GM21367 (cell line): ENCODE data around the gene CENPO.
A peak's percentile ranks its signal among the peaks of the same experiment; 100 is the strongest.
"Not testable (repeated sequence)": the region's sequence is repeated elsewhere in the genome, so short reads cannot be mapped to it uniquely, and the experiment has no call there.

Experiments
- ATAC-seq: cut with Tn5 transposase; IDR thresholded peaks from one replicate; pipeline ENCODE4 v1.9.1; 2021; ENCODE audit not compliant: unreplicated experiment

CENPO gene

DNA sequence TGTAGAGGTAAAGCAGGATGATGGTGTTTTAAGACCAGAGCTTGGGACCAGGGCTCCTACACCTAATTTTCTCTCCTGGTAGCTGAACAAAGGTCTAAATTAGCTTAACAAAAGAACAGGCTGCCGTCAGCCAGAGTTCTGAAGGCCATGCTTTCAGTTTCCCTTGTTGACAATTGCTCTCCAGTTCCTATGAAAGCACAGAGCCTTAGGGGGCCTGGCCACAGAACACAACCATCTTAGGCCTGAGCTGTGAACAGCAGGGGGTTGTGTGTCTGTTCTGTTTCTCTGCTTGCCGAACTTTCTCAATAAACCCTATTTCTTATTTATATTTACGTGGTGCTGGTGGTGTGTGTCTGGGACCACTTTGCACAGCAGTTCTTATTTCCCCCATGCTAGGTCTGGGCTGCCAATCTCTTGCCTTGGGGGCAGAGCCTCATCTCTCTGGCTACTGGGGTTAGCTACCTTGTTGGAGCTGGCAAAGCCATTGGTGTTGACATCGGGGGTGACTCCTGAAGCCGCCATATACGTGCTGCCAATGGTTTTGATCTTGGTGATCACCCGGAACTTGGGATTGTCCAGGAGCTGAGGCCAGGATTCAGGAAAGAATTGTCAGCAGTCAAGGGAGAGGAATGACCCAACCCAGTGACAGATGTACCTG is 29.0 kb downstream of the CENPO start:
- ATAC-seq = no peak

DNA sequence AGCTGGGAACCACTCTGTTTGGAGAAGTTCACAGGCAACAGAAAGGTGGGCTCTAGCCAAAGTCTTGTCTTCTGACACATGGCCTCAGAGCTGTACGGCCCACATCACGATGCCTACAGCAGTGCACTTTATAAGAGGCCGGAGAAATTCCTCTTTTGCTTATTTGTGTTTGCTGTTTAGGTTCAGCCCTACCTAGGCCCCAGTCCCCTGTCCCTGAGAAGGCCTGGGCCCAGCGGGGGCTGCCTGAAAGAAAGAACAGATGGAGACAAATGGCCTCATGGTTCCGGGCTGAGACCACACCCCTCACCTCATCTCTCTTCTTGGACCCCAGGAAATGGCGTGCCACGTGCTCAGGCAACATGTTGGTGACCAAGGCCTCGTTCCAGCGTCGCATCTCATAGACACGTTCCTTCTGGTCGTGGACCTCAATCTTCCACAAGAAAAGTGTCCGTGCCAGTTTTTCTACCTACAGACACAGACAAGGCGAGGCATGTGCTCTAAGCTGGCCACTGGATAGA is 30.9 kb downstream of the CENPO start:
- ATAC-seq = no peak

DNA sequence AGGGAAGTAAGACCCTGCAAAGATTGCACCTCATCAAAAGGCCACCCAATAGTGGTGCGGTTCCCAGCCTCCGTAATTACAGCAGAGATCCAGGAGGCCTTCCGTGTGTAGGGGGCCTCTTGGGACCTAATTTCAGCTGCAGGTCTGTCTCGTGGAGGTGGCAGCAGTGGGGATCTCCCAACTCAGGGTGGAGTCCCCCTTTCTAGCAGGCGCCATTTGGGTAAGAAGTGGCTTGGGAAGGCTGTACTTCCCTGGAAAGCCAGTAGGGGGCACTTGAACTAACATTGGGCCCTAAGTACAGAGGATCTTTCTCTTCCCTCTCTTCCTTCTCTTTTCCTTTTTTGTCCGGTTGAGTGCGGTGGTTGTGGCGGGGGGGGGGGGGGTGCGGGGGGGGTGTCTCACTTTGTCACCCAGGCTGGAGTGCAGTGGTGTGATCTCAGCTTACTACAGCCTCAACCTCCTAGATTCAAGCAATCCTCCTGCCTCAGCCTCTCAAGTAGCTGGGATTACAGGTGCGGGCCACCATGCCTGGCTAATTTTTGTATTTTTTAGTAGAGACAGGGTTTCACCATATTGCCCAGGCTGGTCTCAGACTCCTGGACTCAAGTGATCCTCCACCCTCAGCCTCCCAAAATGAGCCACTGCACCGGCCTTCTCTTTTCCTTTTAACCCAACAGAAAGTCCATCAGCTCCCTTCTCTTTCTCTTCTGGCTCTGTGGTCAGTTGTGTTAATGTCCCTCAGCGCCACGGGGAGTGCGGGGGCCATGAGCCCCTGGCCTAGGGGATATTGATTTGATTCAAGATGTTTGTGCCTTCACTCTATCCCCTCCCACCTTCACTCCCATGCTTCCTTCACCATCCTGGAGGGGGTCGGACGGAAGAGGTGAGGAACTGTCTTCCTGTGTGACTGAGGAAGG is 32.0 kb downstream of the CENPO start:
- no peak for ATAC-seq

DNA sequence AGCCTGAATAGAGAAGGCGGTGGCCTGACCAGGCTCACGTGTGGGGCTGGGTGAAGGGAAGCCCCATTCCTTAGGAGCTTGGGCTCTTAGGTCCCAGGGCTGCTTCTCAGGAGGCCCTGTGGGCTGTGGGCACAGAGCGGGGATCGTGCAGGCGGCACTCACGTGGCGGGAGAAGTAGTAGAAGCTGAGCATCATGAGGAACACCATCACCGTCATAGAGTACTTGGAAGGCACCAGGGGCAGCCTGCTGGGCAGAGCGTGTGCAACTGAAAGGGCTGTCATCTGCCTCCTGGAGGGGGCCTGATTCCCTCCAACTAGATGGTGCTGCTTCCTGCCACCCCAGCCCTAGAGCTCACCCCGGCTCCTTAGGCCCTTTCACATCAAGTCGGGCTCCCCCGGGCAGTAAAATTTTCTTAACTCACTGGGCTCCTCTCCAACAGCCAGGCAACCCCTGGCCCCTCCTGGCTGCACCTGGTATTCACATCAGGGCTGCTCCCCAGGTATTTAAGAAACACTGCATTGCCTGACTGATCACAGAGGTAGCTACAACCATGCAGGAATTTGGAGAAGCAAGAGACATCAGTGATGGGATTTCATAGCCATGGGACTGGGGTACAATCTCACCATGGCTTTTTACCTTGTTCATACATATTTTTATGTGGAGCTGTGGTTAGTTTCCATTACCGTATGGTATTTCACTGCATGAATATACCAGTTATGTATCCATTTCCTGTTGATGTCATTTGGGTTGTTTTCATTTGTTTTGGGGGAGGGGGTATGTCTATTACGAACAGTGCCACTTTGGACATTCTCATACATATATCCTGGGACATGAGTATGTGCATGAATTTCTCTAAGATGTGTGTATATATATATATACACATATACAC is 32.9 kb downstream of the CENPO start:
- ATAC-seq = no peak

DNA sequence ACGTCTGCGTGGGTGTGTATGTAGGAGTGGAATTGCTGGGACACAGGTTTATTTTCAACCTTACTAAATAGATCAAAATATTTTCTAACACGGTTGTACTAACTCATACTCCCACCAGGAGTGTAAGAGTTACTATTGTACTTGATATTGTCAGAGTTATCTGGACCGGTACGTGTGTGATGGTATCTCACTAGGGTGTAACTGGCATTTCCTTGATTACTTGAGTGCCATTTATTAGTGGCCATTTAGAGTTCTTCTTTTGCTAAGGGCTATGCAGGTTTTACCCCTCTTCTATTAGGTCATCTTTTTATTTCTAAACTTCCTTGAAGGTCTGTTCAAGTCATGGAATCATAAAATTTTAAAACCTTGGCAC is 33.5 kb downstream of the CENPO start:
- no peak for ATAC-seq

DNA sequence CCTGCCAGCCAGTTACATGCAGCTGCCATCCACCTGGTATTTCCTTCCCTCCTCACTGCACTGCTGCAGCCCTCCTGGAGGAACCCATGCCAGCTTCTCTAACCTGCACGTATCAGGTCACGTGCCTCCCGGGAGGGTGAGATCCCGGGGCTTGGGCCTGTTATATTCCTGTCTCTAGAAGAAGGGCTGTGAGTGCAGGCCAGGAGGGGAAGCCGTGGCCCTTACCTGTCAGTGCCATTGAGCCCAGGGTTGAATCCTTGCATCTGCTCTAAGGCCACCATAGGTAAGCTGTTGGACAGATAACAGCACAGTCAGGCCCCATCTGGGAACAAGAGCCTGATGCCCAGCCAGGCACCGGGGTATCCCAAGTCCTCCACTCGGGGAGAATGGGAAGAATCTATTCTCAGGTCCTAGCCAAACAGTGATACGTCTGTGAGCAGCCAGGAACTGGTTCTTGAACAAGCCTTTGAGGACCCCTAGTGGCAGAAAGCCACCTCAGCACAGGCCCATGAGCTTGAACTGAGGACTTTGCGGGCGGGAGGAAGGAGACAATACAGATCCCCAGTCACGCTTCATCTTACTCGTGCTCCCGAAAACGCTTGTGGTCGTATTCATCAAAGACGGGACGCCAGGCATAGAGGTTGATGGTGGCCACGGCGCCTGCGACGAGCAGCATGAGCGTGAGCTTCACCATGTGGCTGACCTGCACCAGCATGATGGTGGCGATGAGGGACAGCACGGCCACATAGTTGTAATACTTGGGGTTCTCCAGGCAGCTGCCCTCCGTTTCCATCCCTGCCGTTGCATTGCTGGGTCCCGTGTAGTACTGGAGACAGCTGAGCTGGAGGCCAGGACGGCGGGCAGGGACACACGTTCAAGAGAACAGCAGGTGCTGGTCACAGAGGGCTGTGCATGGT is 34.4 kb downstream of the CENPO start:
- peak; percentile 64 for ATAC-seq

DNA sequence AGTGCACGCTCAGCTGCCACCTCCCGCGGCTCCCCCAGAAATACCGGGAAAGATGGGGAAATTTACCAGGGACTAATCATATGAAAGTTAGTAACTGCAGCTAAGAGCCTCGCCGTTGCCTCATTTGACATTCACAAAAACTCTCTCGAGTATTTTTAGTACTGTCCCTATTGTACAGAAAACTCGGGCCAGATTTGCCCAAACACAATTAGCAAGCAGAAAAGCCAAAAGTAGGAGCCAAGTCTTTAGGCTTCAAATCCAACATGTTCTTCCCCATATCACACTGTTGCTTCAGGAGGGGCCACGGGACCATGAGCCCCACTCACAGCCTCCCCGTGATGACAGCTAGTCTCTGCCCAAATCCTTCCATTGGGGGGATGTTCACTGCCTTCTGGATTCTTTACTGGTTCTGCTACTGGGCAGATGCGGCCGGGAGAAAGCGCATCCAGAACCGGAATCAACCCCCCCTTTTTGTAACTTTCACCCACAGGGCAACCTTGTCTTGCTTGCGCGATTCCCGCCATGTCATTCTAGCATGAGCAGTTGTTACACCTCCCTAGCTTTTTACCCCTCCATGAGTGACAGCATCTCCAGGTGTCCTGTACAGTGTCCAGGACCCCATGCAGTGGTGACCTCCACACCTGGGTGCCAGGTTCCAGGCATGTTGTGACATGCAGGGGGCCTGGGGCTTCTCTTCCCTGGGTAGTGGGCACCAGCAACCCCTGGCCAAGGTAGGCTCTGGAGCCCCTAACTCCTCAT is 35.2 kb downstream of the CENPO start:
- ATAC-seq = no peak

DNA sequence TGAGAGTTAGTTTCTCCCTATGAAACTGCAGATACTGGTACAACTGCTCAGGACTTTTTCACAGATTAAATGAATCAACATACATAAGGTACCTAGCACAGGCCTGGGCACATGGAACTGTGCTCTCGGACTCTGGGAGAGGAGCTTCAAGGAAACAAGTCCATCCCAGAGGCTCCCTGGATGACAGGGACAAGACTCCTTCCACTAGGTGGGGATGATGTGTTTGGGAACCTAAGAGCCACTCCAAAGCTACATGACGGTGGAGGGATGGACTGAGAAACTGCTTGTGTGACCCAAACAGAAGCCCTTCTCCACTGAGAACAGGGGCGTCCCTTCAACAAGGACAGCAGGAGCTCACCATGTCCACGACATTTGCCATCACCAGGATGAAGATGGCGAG is 37.1 kb downstream of the CENPO start:
- ATAC-seq = no peak

DNA sequence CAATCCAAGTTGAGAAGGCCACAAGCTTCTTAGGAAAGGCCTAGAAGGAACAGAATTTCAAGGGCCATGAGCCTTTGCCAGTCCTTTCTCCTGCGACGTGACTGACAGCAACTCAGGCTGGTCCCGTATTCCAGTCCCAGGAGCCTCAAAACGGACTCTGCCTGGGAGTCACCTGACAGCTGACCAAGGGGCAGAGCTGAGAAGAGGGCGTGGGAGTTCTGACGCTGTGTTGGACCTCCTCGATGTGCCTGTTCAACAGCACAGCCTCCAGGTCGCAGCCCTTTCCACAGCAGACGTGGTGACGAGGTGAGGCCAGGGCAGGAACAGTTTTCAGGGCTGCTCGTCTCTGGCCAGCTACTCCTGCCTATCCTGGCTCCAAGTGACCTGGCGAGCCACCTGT is 37.6 kb downstream of the CENPO start:
- ATAC-seq = no peak

DNA sequence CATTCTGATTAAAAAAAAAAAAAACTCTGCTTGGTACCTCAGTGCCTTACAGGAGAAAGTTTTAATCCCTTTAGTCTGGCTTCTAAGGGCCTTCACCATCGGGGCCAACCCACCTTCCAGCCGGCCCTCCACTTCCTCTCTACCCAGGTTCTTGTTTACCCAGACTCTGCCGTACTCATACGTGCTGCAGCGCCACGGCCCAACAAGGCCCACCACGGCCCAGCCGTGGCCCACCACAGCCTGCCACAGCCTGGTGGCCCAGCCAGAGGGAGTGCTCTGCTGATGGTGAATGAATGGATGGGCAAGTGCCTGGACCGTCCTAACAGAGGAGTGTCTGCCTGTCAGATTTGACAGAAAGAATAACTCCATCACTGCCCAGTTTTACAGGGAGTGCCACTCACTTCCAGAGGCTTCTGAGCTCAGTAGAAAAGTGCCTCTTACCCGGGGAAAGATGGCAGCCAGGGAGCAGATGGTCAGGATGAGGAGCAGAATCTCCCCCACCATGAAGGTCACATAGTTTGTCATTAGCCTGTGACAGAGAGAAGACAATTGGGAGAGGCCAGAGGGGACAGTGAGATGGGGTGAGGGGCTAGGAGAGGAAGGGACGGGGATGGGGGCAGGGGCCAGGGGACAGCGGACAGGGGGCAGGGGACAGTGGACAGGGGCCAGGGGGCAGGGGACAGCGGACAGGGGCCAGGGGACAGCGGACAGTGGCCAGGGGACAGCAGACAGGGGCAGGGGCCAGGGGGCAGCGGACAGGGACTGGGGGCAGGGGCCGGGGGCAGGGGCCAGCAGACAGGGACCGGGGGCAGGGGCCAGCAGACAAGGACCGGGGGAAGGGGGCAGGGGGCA is 38.2 kb downstream of the CENPO start:
- no peak for ATAC-seq

DNA sequence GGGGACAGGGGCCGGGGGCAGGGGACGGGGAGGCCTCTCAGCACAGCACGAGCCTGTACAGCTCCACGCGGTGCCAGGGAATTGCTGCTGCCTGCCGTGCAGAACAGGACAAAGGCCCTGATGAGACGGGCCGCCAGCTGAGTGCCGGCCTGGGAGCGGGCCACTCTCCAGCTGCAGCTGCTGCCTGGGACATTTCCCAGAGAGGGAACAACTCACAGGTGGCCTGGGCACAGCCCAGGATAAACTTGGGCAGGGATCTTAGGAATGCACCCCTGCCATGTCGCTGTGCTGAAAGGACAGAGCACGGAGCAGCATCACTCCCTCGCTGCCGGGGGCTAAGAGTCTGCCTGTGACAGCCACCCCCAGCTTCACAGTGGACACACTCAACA is 38.8 kb downstream of the CENPO start:
- ATAC-seq = no peak

DNA sequence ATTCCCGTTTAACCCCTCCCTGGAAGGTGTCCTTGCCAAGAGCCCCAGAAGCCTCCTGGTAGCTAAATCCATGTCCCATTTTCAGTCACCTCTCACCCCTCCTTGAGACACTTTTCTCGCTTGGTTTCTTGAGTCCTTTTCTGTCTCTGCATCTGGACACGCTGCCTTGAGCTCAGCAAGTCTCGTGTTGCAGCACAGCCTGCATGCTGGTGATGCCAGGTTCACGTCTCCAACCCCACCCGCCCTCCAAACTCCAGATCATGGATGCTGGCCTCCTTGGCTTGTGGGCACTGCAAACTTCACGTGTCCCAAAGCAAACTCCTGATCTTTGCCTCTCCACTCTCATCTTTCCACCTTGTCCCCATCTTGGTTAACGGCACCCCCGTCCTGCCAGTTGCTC is 39.3 kb downstream of the CENPO start:
- ATAC-seq = no peak

DNA sequence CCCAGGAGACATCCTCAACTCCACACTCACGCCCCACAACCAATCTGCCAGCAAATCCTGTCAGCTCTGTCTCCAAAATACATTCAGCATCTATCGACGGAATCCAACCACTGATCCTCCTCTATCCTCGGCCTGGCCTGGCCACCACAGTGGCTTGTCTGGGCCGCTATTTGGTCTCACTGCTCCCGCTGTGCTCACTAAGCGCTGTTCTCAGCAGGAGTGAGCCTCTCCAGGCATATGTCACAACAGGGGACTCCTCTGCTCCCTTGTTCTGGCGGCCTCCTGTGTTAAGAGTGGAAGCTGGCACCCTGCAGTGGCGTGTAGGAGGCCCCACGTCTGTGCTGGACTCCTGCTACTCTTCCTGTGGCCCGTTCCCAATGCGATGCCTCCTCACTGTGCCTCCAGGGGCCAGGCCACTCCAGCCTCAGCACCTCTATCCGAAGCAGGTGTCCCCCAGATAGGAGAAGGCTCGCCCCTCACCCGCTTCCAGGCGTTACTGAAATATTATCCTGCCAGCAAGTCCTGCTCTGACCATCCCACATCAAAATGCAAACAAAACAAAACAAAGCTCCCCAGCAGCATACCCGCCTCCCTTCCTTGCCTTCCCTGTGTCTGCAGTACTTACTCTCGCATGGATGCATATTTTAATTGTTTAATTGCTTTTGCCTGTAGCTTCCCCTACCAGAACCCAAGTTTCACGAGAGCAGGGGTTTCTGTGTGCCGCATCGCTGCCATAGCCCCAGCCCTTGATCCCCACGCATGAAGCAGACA is 39.9 kb downstream of the CENPO start:
- ATAC-seq = no peak

DNA sequence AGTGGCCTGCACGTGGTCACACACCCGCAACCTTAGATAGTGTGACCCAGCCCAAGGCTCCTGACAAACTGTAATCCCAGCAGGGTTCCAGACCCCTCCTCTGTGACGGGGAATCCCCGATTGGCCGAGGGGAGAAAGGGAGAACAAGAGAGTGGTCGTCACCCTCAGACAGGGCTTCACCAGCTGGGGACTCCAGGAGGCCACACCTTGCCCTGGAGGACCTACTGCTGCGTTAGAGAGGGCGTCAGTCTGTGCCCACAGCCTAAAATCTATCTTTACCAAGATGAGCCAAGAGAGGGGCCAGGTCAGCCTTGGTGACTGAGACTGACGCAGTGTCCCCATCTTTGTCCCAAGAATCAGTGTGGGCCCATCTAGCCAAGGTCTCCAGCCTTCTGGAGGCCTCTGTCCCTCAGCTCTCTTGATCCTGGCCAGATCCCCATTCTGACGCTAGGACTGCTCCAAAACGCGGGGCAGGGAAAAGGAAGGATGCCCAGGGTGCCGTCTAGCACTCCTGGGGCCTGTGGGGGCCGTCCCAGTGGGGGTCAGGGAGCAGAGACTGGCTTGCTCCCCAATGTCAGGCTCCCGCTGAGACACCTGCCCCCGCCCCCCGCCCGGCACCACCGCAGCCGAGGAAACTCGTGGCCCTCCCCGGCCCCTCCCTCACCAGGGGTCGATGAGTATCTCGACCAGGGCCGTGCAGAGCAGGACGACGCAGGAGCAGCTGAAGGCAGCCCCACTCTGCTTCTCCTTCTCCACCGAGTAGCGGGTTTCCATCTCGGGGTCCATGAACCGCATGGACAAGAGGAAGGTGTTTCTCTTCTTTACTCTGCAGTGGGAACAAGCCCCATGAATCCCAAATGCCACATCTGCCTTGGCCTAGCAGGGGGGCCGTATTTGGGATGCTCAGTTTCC is 40.9 kb downstream of the CENPO start:
- ATAC-seq = no peak

DNA sequence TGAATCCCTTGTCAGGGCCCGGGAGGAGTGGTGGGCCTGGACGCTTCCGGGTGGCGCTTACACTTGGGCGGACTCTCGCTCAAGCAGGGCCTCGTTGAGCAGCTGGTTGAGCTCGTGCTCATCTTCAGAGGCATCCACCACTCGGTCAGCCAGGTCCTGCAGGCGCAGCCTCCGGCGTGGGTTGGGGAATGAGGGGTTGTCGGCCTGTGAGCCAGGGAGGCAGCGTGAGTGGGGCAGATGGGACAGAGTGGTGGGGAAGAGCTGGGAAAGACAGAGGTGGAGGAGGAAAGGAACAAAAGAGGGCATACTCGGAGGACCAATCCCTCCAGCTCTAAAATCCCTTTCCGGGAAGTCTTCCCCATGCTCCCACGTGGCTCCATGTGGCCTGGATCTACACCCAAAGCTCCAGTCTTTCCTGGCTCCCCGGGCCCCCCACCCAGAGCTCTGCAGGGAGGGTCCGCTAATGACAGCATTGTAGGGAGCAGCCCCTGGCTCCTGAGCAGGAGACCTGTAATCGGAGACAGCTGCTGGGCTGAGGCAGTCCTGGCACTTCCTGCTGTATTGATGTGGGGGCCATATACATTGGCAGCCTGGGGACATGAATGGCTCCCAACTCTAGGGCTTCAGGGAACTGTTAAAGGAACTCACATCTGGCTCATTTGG is 41.6 kb downstream of the CENPO start:
- no peak for ATAC-seq

DNA sequence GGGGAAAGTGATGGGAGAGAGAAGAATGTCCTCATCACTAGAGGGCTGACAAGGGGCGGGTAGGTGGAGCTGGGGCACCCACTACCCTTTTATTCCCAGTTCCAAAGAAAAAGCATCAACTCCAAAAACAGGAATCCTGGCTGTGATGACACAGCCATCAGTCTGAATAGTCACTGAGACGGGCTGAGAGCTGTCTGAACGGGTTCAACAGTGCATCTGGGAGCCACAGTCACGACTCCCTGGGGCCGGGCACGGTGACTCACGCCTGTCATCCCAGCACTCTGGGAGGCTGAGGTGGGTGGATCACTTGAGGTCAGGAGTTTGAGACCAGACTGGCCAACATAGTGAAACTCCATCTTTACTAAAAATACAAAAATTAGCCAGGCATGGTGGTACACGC is 42.2 kb downstream of the CENPO start:
- ATAC-seq = not testable (repeated sequence)
